Neural cell (in vitro differentiated cells): ENCODE measurements around the gene VEGFD.

Experiments used
- CTCF ChIP-seq: fragments of 450-650 bp; IDR thresholded peaks from 2 replicates; pipeline ENCODE4 v1.5.1; 2014; ENCODE audit warnings: antibody characterized with exemption, mild to moderate bottlenecking, moderate library complexity; ENCODE audit not compliant: poor library complexity, severe bottlenecking
- EZH2 ChIP-seq: fragments of 200-600, 300-800 bp; shearing (Covaris generic), sonication (generic); IDR thresholded peaks from 2 replicates; pipeline ENCODE4 v1.6.1; 2014; ENCODE audit warnings: antibody characterized with exemption, low read length, borderline replicate concordance, mild to moderate bottlenecking; ENCODE audit not compliant: insufficient read depth, poor library complexity, severe bottlenecking
- RAD21 ChIP-seq: fragments of 450-650 bp; conservative IDR thresholded peaks from 2 replicates; pipeline ENCODE4 v1.6.1; 2014; ENCODE audit warnings: antibody characterized with exemption, mild to moderate bottlenecking, moderate library complexity
- REST ChIP-seq: IDR thresholded peaks from 2 replicates; pipeline ENCODE4 v1.6.1; 2012; ENCODE audit warnings: borderline replicate concordance

- TF ChIP-seq CTCF (no peak), REST (no peak), RAD21 (no peak), EZH2 (no peak)
These were observed 85.4 kb downstream of the VEGFD start for GRCh38 chrX:15298780-15299179.
